Ecto neural progenitor cell (in vitro differentiated cells): ENCODE data around the gene PPIL4.
A peak's percentile ranks its signal among the peaks of the same experiment; 100 is the strongest.

ENCODE experiments used
- DNase-seq: peaks from one replicate; pipeline ENCODE4 v3.0.0-alpha.2; 2018; ENCODE audit warnings: low spot score

PPIL4 gene, protein sequence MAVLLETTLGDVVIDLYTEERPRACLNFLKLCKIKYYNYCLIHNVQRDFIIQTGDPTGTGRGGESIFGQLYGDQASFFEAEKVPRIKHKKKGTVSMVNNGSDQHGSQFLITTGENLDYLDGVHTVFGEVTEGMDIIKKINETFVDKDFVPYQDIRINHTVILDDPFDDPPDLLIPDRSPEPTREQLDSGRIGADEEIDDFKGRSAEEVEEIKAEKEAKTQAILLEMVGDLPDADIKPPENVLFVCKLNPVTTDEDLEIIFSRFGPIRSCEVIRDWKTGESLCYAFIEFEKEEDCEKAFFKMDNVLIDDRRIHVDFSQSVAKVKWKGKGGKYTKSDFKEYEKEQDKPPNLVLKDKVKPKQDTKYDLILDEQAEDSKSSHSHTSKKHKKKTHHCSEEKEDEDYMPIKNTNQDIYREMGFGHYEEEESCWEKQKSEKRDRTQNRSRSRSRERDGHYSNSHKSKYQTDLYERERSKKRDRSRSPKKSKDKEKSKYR

GRCh38 chr6:149545754-149546471 is at the start of gene PPIL4:
TSS of gene PPIL4 (minus strand) at chr6:149546043. CDS start at chr6:149546005, 38 bp downstream.
- DNase-seq, result peak; percentile 96

DNA sequence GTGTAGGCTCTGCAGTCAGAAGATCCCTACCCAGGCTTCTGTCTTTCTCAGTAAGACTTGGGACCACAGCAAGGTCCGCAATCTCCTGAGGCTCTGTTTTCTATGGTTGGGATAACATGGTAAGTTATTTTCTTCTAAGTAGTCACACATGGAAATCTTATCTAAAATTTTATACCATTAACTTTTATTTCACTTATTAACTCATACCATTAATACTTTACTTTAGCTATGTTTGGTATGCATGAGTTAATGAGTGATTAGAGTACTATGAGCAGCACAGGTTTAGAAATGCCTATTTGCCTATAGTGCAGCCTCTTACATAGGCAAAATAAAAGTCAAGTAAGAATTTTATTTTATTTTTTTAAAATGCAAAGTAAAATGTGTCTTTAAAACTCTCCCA is 47.6 kb upstream of the PPIL4 start:
- no peak for DNase-seq

DNA sequence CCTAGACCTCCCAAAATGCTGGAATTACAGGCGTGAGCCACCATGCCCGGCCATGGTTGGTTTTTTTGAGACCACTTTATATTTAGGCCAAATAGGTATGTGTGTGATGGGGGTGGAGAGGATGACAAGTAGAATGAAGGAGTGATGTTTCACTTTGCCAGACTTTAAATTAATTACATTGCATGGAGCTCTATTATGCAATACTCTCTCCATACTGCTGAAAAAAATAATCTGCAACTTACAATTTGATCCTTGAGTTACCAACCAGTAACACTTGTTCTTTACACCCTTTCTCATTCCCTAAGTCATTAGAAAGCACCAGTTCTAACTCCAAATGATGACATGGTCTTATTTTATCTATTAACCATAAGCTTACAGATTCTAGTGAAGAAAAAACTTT is 47.1 kb upstream of the PPIL4 start:
- no peak for DNase-seq

DNA sequence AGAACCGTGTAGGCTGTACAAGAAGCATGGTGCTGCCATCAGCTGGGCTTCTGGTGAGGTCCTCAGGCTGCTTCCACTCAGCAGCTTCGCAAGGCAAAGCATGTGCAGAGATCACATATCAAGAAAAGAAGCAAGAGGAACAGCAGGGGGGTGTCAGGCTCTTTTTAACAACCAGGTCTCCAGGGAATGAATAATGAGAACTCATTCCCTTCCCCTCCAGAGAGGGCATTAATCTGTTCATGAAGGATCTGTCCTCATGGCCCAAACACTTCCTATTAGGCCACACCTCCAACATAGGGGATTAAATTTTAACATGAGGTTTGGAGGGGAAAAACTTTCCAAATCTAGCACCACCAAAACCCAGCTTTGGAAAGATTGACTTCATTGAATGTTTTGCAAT is 40.3 kb upstream of the PPIL4 start:
- no peak for DNase-seq

- DNase-seq, result no peak
These were observed 35.5 kb upstream of the PPIL4 start for GRCh38 chr6:149581349-149581748.

DNA sequence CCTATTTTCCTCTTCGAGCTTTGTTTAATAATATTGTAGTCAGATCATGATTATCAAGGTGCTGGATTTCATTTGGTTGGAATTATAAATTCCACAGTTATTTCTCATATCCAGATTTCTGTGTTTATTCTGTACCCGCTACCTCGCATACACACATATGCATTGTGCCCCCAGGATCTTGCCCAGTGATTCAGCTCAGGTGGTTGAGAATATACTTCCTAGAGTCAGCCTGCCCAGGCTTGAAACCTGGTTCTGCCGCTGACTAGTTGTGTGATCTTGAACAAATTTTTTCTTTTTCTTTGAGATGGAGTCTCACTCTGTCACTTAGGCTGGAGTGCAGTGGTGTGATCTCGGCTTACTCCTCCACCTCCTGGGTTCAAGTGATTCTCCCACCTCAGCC is 35.0 kb upstream of the PPIL4 start:
- no peak for DNase-seq

DNA sequence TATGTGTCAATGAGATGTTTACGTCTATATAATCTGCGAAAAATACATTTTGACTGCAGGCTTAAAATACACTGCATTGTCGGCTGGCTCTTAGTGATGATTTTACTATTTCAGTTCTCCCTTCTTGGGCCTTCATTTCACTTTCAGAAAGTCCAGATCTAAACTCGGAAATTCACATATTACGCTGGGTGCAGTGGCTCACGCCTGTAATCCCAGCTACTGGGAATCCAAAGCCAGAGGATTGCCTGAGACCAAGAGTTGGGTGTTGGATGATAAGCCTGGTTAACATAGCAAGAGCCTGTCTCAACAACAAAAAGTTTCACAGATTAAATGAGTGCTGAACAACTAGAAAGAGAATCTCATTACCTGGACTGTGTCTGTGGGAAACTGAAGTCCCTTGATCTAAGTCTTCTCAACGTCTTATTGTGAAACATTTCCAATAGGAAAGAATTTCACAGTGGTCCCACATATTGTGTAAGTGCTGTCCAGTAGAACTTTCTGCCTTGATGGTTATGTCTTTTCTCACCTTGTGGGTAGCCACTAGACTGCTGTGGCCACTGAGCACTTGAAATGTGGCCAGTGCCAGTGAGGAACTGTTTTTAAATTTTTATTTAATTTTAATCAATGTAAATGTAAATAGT is 22.2 kb upstream of the PPIL4 start:
- DNase-seq, result no peak

DNA sequence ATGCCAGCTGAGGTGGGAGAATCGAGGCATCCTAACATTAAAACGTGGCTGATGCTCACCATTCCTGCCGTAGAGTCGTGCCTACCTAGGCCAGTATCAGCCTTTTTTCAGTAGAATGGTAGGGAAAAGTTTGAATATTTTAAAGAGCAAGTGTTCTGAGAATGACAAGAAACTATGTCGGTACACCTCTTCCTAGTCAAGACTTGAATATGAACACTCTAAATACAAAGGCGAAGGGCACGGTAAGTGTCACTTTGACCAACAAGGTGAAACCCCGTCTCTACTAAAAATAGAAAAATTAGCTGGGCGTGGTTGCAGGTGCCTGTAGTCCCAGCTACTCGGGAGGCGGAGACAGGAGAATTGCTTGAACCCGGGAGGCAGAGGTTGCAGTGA is 21.3 kb upstream of the PPIL4 start:
- DNase-seq, result no peak

DNA sequence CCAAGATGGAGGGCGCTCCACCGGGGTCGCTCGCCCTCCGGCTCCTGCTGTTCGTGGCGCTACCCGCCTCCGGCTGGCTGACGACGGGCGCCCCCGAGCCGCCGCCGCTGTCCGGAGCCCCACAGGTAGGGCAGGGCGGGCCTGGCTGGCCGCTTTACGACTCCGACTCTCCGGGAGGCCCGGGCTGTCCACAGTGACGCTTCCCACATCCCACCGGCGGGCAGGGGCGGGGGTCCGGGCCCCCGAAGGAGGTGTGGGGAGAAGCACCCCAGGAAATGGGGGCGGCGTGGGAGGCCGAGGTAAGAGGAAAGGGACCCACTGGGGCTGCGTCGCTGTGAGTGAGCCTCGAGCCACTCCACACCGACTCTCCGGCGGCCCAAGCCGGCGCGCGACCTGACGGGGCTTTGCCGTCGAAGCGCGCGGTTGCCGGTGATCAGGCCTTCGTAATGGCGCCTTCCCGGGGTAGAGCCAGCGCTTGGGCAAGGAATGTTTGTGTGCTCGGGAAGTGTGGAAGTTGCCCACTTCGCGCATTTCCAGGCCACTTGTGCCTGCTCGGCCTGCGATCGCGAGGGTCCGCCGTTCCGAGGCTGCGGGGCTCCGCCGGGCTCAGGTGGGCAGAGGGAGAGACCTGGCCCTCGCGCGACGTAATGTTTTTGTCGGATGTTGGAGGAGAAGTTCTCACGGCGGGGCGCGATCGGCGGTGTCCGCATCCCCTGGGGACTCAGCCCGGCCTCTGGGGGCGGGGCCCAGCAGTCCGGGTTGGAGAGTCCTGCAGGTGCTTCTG is 20.8 kb upstream of the PPIL4 start:
- peak; percentile 73 for DNase-seq

DNA sequence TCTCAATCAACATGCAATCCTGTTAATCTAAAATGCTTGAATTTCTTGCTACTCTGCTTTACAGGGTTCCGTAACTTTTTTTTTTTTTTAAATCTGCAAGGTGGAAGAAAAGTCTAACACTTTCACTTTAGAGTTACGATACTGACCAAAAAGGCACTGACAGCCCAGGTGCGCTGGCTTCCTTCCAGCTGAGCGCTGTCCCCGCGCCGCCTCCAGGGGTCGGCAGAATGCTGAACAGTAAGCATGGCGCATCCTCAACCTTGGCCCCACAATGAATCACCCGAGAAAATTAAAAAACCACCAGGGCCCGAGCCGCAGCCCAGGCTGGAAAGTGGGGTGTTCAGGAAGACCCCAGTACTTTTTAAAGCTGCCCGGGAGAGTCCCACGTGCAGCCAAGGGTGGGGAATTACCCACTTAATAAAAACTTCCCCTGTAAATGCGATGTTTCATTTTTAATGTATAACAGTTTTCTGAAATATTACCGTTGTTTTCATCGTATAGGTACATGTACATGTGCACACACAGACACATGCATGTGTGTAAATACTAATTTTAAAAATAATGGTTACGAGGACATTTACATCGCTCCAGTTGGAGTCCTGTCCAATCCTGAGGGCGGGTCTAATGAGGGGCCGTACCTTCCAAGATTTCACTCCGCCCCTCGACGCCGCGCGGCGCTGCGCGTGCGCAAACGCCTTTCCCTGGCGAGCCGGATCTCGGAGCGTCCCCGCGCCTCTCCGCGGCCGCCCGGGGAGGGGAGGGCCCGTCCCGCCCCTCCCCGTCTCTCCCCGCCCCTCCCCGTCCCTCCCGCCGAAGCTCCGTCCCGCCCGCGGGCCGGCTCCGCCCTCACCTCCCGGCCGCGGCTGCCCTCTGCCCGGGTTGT is 19.9 kb upstream of the PPIL4 start, which contains the start of gene GINM1:
GINM1 (plus strand) TSS at position 849 of the 883 bp plus-strand sequence. CDS start 40 bp downstream, outside the sequence.
- peak; percentile 97 for DNase-seq

- no peak for DNase-seq
These were observed 18.1 kb upstream of the PPIL4 start for GRCh38 chr6:149563928-149564325.

DNA sequence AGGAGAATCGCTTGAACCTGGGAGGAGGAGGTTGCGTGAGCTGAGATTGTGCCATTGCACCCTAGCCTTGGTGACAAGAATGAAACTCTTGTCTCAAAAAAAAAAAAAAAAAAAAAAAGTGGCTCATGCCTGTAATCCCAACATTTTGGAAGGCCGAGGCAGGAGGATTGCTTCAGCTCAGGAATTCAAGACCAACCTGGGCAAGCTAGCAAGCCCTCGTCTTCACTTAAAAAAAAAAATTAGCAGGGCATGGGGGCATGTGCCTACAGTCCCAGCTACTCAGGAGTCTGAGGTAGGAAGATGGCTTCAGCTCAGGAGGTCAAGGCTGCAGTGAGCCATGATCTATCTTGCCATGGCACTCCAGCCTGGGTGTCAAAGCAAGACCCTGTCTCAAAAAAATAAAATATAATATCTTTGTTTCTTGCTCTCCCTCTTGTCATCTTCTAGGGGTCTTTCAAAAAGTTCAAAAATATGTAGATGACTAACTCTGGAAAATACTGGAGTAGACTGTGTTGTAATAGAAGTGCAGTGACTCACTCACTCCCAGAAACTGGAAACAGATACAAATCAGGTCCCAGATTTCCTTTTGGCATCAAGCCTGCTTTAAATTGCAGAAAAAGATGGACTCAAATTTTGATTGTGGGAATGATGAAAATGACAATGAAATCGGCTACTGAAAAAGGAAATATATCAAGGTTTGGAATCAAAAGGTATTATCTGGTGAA is 17.5 kb upstream of the PPIL4 start:
- no peak for DNase-seq

- DNase-seq, result no peak
These were observed 14.9 kb upstream of the PPIL4 start for GRCh38 chr6:149560736-149561135.

DNA sequence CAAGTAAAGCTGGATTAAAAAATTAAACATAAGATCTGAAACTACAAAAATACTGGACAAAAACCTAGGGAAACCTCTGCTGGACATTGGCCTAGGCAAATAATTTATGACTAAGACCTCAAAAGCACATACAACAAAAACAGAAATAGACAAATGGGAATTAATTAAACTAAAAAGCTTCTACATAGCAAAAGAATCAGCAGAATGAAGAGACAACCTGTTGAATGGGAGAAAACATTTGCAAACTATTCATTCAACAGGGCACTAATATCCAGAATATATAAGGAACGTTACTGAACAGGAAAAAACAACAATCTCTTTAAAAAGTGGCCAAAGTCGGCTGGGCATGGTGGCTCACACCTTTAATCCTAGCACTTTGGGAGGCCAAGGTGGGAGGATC is 13.5 kb upstream of the PPIL4 start:
- no peak for DNase-seq

DNA sequence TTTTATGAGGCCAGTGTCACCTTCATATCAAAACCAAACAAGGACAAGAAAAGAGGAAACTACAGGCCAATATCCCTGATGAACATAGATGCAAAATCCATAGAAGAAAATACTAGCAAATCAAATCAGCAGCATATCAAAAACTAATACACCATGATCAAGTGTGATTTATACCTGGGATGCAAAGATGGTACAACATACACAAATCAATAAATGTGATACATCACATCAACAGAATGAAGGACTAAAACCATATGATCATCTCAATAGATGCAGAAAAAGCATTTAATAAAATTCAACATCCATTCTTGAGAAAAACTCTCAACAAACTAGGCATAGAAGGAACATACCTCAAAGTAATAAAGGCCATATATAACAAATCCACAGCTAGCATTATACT is 12.2 kb upstream of the PPIL4 start:
- DNase-seq, result no peak

DNA sequence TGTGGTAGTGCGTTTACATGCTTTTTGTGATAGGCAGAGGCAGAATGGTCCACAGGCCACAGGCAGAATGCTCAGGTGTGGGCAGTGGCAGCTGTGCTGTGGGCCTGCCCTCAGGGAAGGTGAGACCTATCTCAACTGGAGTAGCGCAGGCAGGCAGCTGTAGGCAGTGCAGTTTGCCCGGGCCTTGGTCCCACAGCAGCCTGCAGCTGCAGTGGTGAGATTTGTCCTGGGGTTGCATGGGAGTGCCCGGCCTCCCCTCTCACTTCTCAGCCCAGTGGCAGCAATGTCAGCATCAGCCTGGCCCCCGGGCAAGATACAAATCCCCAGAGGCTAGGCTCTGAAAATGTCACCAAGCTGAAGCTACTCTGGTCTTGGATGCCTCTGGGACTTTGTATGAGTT is 6.1 kb upstream of the PPIL4 start:
- DNase-seq, result no peak

- DNase-seq, result peak; percentile 53
These were observed 537 bp downstream of the PPIL4 start for GRCh38 chr6:149545258-149545753.

DNA sequence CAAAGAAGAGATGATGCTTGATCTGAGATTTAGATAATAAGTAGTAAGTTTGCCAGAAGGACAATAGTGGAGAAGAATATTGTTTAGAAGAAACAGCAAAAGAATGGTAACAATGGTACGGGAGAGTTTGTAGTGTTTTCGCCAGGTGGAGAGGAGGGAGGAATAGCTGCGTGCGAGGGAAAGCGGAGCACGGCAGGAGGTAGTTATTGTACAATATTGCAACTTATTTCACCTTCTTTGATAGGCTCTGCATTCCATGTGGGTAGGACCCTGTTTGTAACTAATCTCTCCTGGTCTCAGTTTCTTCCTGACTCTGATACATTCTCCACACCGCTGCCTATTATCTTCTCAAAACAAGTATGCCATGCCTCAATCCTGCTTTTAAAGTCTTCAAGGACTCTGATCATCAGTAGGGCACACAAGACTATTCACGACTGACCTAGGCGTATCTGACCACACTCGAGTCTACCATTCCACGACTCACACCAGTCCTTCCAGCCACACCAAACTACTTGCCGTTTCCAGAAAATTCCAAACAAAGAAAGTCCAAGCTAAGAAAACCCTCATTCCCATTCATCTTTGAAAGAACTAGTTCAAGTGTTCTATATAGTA is 1.1 kb downstream of the PPIL4 start:
- no peak for DNase-seq

GRCh38 chr6:149541139-149541538 is 4.7 kb downstream of the PPIL4 start:
- no peak for DNase-seq

GRCh38 chr6:149534742-149535141 is 11.1 kb downstream of the PPIL4 start:
- DNase-seq, result no peak
